ENCODE results near the gene CWC27.

Gene CWC27

DNA sequence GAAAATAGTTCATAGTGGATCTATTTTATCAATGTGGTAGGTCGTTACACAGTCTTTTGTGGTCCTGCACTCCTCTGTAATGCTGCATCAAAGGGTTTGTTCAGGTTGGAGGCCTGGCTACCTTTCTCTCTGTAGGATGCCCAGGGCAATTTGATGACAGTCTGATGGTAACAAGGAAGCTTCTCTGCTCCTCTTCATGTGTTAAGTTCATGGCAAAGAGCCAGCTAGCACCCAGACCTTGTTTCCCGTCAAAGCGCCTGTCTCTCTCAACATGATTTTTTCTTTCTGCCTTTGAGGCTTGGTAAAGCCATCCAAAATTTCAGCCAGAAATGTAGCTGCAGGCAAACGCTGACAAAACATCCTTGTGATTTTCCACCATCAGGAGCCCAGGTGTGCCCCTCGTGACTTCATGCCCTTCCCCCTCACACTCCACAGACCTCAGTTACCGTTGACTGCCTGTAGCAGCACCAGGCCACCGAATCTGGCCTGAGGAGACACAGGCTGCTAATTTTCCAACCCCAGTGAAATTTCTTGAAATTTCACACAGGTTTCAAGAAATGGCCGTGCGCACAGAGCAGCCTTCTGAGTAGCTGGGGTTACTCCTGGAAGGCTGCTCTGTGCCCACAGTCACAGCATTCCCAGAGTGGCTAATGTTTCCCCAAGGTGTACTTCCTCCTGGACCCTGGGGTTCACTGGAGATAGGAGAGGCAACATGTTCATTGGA is 292.7 kb downstream of the CWC27 start:
- TF ChIP-seq, protein P1, sequence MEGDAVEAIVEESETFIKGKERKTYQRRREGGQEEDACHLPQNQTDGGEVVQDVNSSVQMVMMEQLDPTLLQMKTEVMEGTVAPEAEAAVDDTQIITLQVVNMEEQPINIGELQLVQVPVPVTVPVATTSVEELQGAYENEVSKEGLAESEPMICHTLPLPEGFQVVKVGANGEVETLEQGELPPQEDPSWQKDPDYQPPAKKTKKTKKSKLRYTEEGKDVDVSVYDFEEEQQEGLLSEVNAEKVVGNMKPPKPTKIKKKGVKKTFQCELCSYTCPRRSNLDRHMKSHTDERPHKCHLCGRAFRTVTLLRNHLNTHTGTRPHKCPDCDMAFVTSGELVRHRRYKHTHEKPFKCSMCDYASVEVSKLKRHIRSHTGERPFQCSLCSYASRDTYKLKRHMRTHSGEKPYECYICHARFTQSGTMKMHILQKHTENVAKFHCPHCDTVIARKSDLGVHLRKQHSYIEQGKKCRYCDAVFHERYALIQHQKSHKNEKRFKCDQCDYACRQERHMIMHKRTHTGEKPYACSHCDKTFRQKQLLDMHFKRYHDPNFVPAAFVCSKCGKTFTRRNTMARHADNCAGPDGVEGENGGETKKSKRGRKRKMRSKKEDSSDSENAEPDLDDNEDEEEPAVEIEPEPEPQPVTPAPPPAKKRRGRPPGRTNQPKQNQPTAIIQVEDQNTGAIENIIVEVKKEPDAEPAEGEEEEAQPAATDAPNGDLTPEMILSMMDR (IDR thresholded peaks at IDR 0.05; ENCODE audit: insufficient read depth, low read length, poor library complexity, severe bottlenecking): no peak
- no peaks in the 10 kb centered on the region for H3K27me3 ChIP-seq (replicated peaks; ENCODE audit: control insufficient read depth, insufficient read depth, low read length)
- DNase-seq (ENCODE audit: extremely low read depth, insufficient read length): peak; percentile 78
- no peaks in the 10 kb centered on the region for H3K36me3 ChIP-seq (ENCODE audit: control insufficient read depth, insufficient read depth, low read length)
- H3K4me3 ChIP-seq (replicated peaks; ENCODE audit: low read depth, low read length): no peak overlapping the region

- no peak for DNase-seq (ENCODE audit: extremely low read depth, insufficient read length)
- TF ChIP-seq, protein P1 (IDR thresholded peaks at IDR 0.05; ENCODE audit: insufficient read depth, low read length, poor library complexity, severe bottlenecking): no peak
- no peaks in the 10 kb centered on the region for H3K27me3 ChIP-seq (replicated peaks; ENCODE audit: control insufficient read depth, insufficient read depth, low read length)
- no peaks in the 10 kb centered on the region for H3K36me3 ChIP-seq (ENCODE audit: control insufficient read depth, insufficient read depth, low read length)
- no peak overlapping the region for H3K4me3 ChIP-seq (replicated peaks; ENCODE audit: low read depth, low read length)
Measured at GRCh38 chr5:65061974-65062353, 293.2 kb downstream of the CWC27 start.

- no peaks in the 10 kb centered on the region for H3K27me3 ChIP-seq (replicated peaks; ENCODE audit: control insufficient read depth, insufficient read depth, low read length)
- DNase-seq (ENCODE audit: extremely low read depth, insufficient read length): no peak
- no peak overlapping the region for H3K4me3 ChIP-seq (replicated peaks; ENCODE audit: low read depth, low read length)
- H3K36me3 ChIP-seq (ENCODE audit: control insufficient read depth, insufficient read depth, low read length): no peaks in the 10 kb centered on the region
- TF ChIP-seq, protein P1 (IDR thresholded peaks at IDR 0.05; ENCODE audit: insufficient read depth, low read length, poor library complexity, severe bottlenecking): no peak
Measured at GRCh38 chr5:65062469-65063083, 293.8 kb downstream of the CWC27 start.

DNA sequence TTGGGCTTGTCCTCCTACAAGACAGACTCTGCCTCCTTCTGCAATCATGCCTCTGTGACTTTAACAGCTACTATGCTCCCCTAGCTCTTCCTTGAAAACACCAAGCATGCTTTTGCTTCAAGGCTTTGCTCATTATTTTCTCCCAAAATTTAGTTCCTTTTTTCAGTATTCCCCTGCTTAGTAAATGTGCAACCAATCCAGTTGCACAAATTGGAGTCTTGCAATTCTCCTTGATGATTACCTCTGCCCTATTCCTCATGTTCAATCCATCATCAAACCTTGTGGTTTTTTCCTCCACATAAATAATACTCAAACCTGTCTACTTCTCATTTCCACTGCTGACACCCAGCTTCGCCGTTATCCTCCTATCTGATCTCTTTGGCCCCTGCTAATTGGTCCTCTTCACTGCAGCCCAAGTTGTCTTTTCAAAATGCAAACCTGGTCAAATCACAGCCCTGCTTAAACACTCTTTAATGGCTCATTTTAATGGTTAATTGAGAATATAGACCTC is 296.3 kb downstream of the CWC27 start:
- Histone ChIP-seq H3K27me3 (replicated peaks; ENCODE audit: control insufficient read depth, insufficient read depth, low read length) (no peaks in the 10 kb centered on the region), H3K36me3 (ENCODE audit: control insufficient read depth, insufficient read depth, low read length) (no peaks in the 10 kb centered on the region), H3K4me3 (replicated peaks; ENCODE audit: low read depth, low read length) (no peak overlapping the region)
- TF ChIP-seq, protein P1 (IDR thresholded peaks at IDR 0.05; ENCODE audit: insufficient read depth, low read length, poor library complexity, severe bottlenecking): no peak
- no peak for DNase-seq (ENCODE audit: extremely low read depth, insufficient read length)

DNA sequence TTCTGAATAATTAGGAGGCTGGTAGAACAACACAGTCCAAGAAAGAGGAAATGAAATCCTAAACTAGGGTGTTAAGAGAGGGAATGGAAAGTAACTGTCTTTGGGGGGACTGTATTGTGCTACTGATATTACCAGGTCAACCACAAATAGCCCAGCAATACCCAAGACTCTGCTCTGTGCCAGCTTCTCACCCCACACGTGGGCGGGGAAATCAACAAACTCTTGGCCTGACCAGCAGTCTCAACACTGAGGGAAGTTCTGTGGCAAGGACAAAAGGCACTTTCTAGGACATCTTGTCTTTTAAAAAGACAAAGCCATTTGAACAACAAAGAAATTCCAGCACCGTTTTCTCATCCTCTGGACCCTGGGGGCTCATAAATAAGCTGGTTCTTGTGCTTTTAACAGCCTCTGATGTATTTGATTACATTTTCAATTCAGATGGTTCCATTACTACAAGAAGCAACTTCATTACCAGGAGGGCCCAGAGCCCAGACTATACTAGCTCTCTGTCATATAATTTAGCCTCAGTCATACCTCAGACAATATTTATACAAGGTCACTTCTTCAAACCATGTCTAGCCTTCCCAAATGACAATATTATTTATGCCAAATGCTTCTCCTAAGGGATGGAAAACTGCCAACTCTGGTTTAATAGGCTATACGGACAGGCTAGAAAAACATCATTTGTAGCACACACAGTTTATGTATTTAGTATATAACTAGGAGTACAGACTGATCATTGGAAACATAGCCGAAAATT is 297.8 kb downstream of the CWC27 start:
- TF ChIP-seq, protein P1 (IDR thresholded peaks at IDR 0.05; ENCODE audit: insufficient read depth, low read length, poor library complexity, severe bottlenecking): no peak
- H3K36me3 ChIP-seq (ENCODE audit: control insufficient read depth, insufficient read depth, low read length): no peaks in the 10 kb centered on the region
- H3K4me3 ChIP-seq (replicated peaks; ENCODE audit: low read depth, low read length): no peak overlapping the region
- no peaks in the 10 kb centered on the region for H3K27me3 ChIP-seq (replicated peaks; ENCODE audit: control insufficient read depth, insufficient read depth, low read length)
- peak; percentile 75 for DNase-seq (ENCODE audit: extremely low read depth, insufficient read length)
